B cell (primary cell): ENCODE measurements around the gene XPO6. TPM values are rescaled to one million over a fixed set of nuclear protein-coding genes. Genes with fewer than 3 reads are reported as not detected.

Source experiments
- ATAC-seq: fragments of 200-7000 bp; cut with Tn5 transposase; one replicate; pipeline ENCODE4 v1.10.0; 2021; ENCODE audit warnings: low read depth, mild to moderate bottlenecking, moderate number of reproducible peaks, moderate library complexity
- CTCF ChIA-PET: fragments of 350-600 bp; sonication (Branson Sonifier 250); formaldehyde crosslinking; loops from one replicate; lab custom pipeline; 2021; ENCODE audit warnings: antibody characterized with exemption, inconsistent platforms; lab: Charles Lee
- POLR2A ChIA-PET: fragments of 350-600 bp; sonication (Branson Sonifier 250); formaldehyde crosslinking; loops from one replicate; lab custom pipeline; 2021; ENCODE audit warnings: antibody characterized with exemption; lab: Charles Lee
- DNase-seq: peaks from one replicate; pipeline ENCODE4 v3.0.0; 2013
- H2AFZ ChIP-seq: 2 replicates; pipeline ENCODE4 v1.6.1; 2012; ENCODE audit warnings: mild to moderate bottlenecking, low read depth, low read length; ENCODE audit not compliant: insufficient read depth, poor library complexity, severe bottlenecking
- H3K27ac ChIP-seq, 2 donors: 1 replicate in 1 of 2; 2 replicates in 1 of 2; pipeline ENCODE4 v1.5.1; 2012 to 2013; ENCODE audit warnings: low read length in 2 of 2, mild to moderate bottlenecking in 2 of 2, moderate library complexity in 1 of 2
- H3K27me3 ChIP-seq, 4 experiments: fragments of 200-600 bp in 1 of 4; sonication (generic) in 1 of 4; replicated peaks in 1 of 4; 1 replicate in 2 of 4; 2 replicates in 2 of 4; pipeline versions ENCODE4 v1.6.1 to v1.7.0; 2013 to 2016; ENCODE audit warnings: low read length in 3 of 4, mild to moderate bottlenecking in 2 of 4, mixed read lengths in 1 of 4, moderate library complexity in 1 of 4; ENCODE audit not compliant: insufficient read depth in 4 of 4, control insufficient read depth in 3 of 4; ENCODE audit errors: control extremely low read depth in 1 of 4
- H3K36me3 ChIP-seq, 2 experiments: replicated peaks in 1 of 2; 1 replicate in 1 of 2; 2 replicates in 1 of 2; pipeline versions ENCODE4 v1.6.1 to v1.7.1; 2013; ENCODE audit warnings: low read length in 1 of 2; ENCODE audit not compliant: insufficient read depth in 2 of 2, control insufficient read depth in 1 of 2; ENCODE audit errors: control extremely low read depth in 1 of 2, extremely low read depth in 1 of 2
- H3K4me1 ChIP-seq, 2 donors: fragments of 200-600 bp in 1 of 2; sonication (generic) in 1 of 2; 1 replicate in 1 of 2; 2 replicates in 1 of 2; pipeline versions ENCODE4 v1.5.1 to v1.6.1; 2013 to 2017; ENCODE audit warnings: low read length in 2 of 2; ENCODE audit not compliant: control insufficient read depth in 2 of 2, insufficient read depth in 2 of 2
- H3K4me2 ChIP-seq: replicated peaks from 2 replicates; pipeline ENCODE3; 2012; ENCODE audit warnings: mild to moderate bottlenecking, low read depth, low read length; ENCODE audit not compliant: poor library complexity, severe bottlenecking
- H3K4me3 ChIP-seq, 5 experiments: fragments of 200-600 bp in 1 of 5; sonication (generic) in 1 of 5; 1 replicate in 3 of 5; 2 replicates in 2 of 5; pipeline versions ENCODE4 v1.5.1 to v1.7.0; 2011 to 2016; ENCODE audit warnings: low read length in 4 of 5, mild to moderate bottlenecking in 4 of 5, low read depth in 2 of 5, control low read depth in 1 of 5, moderate library complexity in 1 of 5; ENCODE audit not compliant: insufficient read depth in 1 of 5; ENCODE audit errors: control extremely low read depth in 1 of 5, extremely low read depth in 1 of 5
- H3K79me2 ChIP-seq: fragments of 200-600 bp; sonication (generic); one replicate; pipeline ENCODE4 v1.6.0; 2016; ENCODE audit warnings: low read length; ENCODE audit not compliant: control insufficient read depth, insufficient read depth
- H3K9ac ChIP-seq: fragments of 200-600 bp; sonication (generic); 2 replicates; pipeline ENCODE4 v1.6.1; 2017; ENCODE audit warnings: mild to moderate bottlenecking, low read length, moderate library complexity
- H3K9me3 ChIP-seq, 3 donors: one replicate each; pipeline versions ENCODE4 v1.6.1 to v1.7.1; 2013; ENCODE audit warnings: low read length in 2 of 3; ENCODE audit not compliant: control insufficient read depth in 2 of 3, insufficient read depth in 1 of 3; ENCODE audit errors: control extremely low read depth in 1 of 3
- H4K20me1 ChIP-seq: 2 replicates; pipeline ENCODE4 v1.6.0; 2012; ENCODE audit warnings: mild to moderate bottlenecking, low read length; ENCODE audit not compliant: insufficient read depth, control insufficient read depth, poor library complexity, severe bottlenecking
- H3K27ac Mint-ChIP-seq: one replicate; pipeline ENCODE4 v1.8.0; 2021; ENCODE audit warnings: mixed read lengths
- H3K27me3 Mint-ChIP-seq: one replicate; pipeline ENCODE4 v1.8.0; 2021; ENCODE audit warnings: mixed read lengths
- H3K4me1 Mint-ChIP-seq: one replicate; pipeline ENCODE4 v1.8.0; 2021; ENCODE audit warnings: mixed read lengths
- H3K4me3 Mint-ChIP-seq: one replicate; pipeline ENCODE4 v1.8.0; 2021; ENCODE audit warnings: mixed read lengths
- H3K9me3 Mint-ChIP-seq: one replicate; pipeline ENCODE4 v1.8.0; 2022; ENCODE audit warnings: mixed read lengths; ENCODE audit not compliant: insufficient read depth
- CTCF ChIP-seq: fragments of 200-600 bp; IDR thresholded peaks from one replicate; pipeline ENCODE4 v1.8.0; 2022; ENCODE audit warnings: antibody characterized with exemption, mild to moderate bottlenecking
- EZH2 ChIP-seq: IDR thresholded peaks from 2 replicates; pipeline ENCODE4 v1.6.1; 2012; ENCODE audit warnings: borderline replicate concordance, low read depth, mild to moderate bottlenecking, moderate library complexity, low read length; ENCODE audit not compliant: insufficient read depth, poor library complexity, severe bottlenecking
- WGBS: methylation state at CpG from one replicate; pipeline ENCODE4 v1.1.5; 2013; ENCODE audit warnings: missing lambda C conversion rate; ENCODE audit not compliant: insufficient coverage; 5-methylcytosine and 5-hydroxymethylcytosine counted together
- intact Hi-C: fragments of 100-400 bp; cut with micrococcal nuclease; formaldehyde crosslinking; loops from one replicate; pipeline ENCODE4 v1.10.0; 2022
- polyA plus RNA-seq: library from polyadenylated mRNA; depleted of rRNA; stranded (reverse); fragments of >200 nt; gene quantifications from 2 replicates; pipeline ENCODE4 v1.2.3, GENCODE V29; 2012
- total RNA-seq, 2 donors: library from RNA; stranded (reverse); fragments of 120-200 nt in 1 of 2; gene quantifications; 1 replicate in 1 of 2; 2 replicates in 1 of 2; pipeline versions ENCODE4 v1.2.3 to v1.2.4, GENCODE V29; 2013 to 2022

Gene XPO6
- total and polyA plus RNA-seq, 2 donors (not counting 1 experiment from before 2014, with no cell fraction given), result 259 to 303 TPM

- ChIA-PET POLR2A (interaction anchor here (3.7 kb wide), 1 partner anchor 71 kb away, joined by 27 read pairs; no protein-coding TSS in a partner anchor), CTCF (interaction anchor here (0.9 to 3.4 kb wide), 3 partner anchors 9 to 78 kb away, joined by 3 to 33 read pairs (median 3); no protein-coding TSS in a partner anchor)
- H3K9me3 Mint-ChIP-seq, result no peaks in the 10 kb centered on the region
- H3K4me1 Mint-ChIP-seq, result peaks cover 63% of the 10 kb centered on the region
- Histone ChIP-seq H3K9ac (no peak overlapping the region), H3K4me3 (no peak overlapping the region), H3K27ac (peak overlapping the region; percentile 29 to 86), H3K36me3 (peaks cover 0 to 41% of the 10 kb centered on the region in 2 experiments), H3K9me3 (no peaks in the 10 kb centered on the region), H3K4me2 (no peak overlapping the region), H3K79me2 (peaks cover 58% of the 10 kb centered on the region), H4K20me1 (peaks cover 9% of the 10 kb centered on the region), H2AFZ (no peak overlapping the region), H3K27me3 (no peaks in the 10 kb centered on the region), H3K4me1 (peaks cover 62 to 71% of the 10 kb centered on the region in 2 donors)
- intact Hi-C loops, result no loop called here
- H3K4me3 Mint-ChIP-seq, result peak overlapping the region; percentile 59
- no peaks in the 10 kb centered on the region for H3K27me3 Mint-ChIP-seq
- H3K27ac Mint-ChIP-seq, result peak overlapping the region; percentile 86
- ATAC-seq (no peak), DNase-seq (no peak)
- TF ChIP-seq CTCF, result peak; percentile 16
- TF ChIP-seq EZH2, result no peak
- WGBS, result no CpG with 5 or more reads among the region's 1 CpG
These were observed 72.2 kb downstream of the XPO6 start for GRCh38 chr16:28139530-28139929.

- peak overlapping the region; percentile 35 to 86 for H3K27ac ChIP-seq
These were observed 74.9 kb downstream of the XPO6 start for GRCh38 chr16:28136751-28137434.

More at GRCh38 chr16:28136751-28137434, 74.9 kb downstream of the XPO6 start:
- ATAC-seq (no peak), DNase-seq (peak; percentile 47)
- intact Hi-C loops, result no loop called here
- peaks cover 9% of the 10 kb centered on the region for H4K20me1 ChIP-seq
- CTCF ChIA-PET, result interaction anchor here (0.6 to 3.4 kb wide), 3 partner anchors 15 to 244 kb away, joined by 4 to 33 read pairs (median 4); no protein-coding TSS in a partner anchor
- no peaks in the 10 kb centered on the region for H3K27me3 ChIP-seq
- peak overlapping the region; percentile 20 for H3K4me2 ChIP-seq
- no peak overlapping the region for H2AFZ ChIP-seq
- peaks cover 48 to 53% of the 10 kb centered on the region in 2 donors for H3K4me1 ChIP-seq
- peak overlapping the region; percentile 1 for H3K9ac ChIP-seq
- no peak overlapping the region for H3K4me3 ChIP-seq
- H3K9me3 ChIP-seq, result no peaks in the 10 kb centered on the region
- Mint-ChIP-seq H3K4me1 (peaks cover 46% of the 10 kb centered on the region), H3K9me3 (no peaks in the 10 kb centered on the region), H3K4me3 (no peak overlapping the region), H3K27ac (peak overlapping the region; percentile 77), H3K27me3 (no peaks in the 10 kb centered on the region)
- WGBS, result 89% methylated on average over 5 of the region's 6 CpGs
- peaks cover 0 to 55% of the 10 kb centered on the region in 2 experiments for H3K36me3 ChIP-seq
- TF ChIP-seq EZH2 (no peak), CTCF (no peak)
- POLR2A ChIA-PET, result no interaction called here
- H3K79me2 ChIP-seq, result peaks cover 71% of the 10 kb centered on the region
